IMR-90 (cell line): ENCODE measurements around the gene RGS3. TPM values are rescaled to one million over a fixed set of nuclear protein-coding genes. Genes with fewer than 3 reads are reported as not detected.

ENCODE experiments used
- ATAC-seq: fragments of 200-7000 bp; cut with Tn5 transposase; 2 replicates; pipeline ENCODE4 v1.9.1; 2020; ENCODE audit warnings: low read depth, mild to moderate bottlenecking, moderate library complexity
- BruUV-seq: library from RNA; stranded (reverse); fragments of 400-500 nt; replicated peaks from 2 replicates; lab custom pipeline; 2021; lab: Mats Ljungman, UMichigan
- CTCF ChIA-PET: fragments of 300-600 bp; formaldehyde crosslinking; extraction: SDS; loops from one replicate; lab custom pipeline; 2021; ENCODE audit warnings: antibody characterized with exemption; lab: Yijun Ruan, JAX
- POLR2A ChIA-PET: fragments of 300-600 bp; sonication (Branson Sonifier 250); formaldehyde crosslinking; loops from one replicate; lab custom pipeline; 2022; ENCODE audit warnings: antibody characterized with exemption; ENCODE audit not compliant: unreplicated experiment; lab: Charles Lee
- DNase-seq: peaks from one replicate; pipeline ENCODE4 v3.0.0; 2013
- H2AFZ ChIP-seq: replicated peaks from 2 replicates; pipeline ENCODE3; 2013; ENCODE audit warnings: low read length, mild to moderate bottlenecking; ENCODE audit not compliant: poor library complexity
- H2AK5ac ChIP-seq: 2 replicates; pipeline ENCODE4 v1.6.1; 2013; ENCODE audit warnings: low read depth, low read length, inconsistent platforms
- H2AK9ac ChIP-seq: replicated peaks from 2 replicates; pipeline ENCODE3; 2013; ENCODE audit warnings: mild to moderate bottlenecking, low read depth, low read length, moderate library complexity; ENCODE audit not compliant: poor library complexity
- H2BK120ac ChIP-seq: 2 replicates; pipeline ENCODE4 v1.6.1; 2013; ENCODE audit warnings: low read depth, low read length, inconsistent platforms
- H2BK15ac ChIP-seq: 3 replicates; pipeline ENCODE4 v1.6.1; 2013; ENCODE audit warnings: low read depth, low read length, inconsistent platforms
- H2BK20ac ChIP-seq: 2 replicates; pipeline ENCODE4 v1.6.1; 2013; ENCODE audit warnings: low read depth, mild to moderate bottlenecking, inconsistent platforms, low read length, moderate library complexity
- H2BK5ac ChIP-seq: 2 replicates; pipeline ENCODE4 v1.6.1; 2013; ENCODE audit warnings: mild to moderate bottlenecking, low read depth, low read length, inconsistent platforms; ENCODE audit not compliant: poor library complexity, severe bottlenecking
- H3K14ac ChIP-seq: replicated peaks from 2 replicates; pipeline ENCODE4 v1.6.1; 2013; ENCODE audit warnings: low read depth, low read length, inconsistent platforms
- H3K18ac ChIP-seq: 2 replicates; pipeline ENCODE4 v1.6.1; 2013; ENCODE audit warnings: low read depth, low read length, control low read depth
- H3K23ac ChIP-seq: 2 replicates; pipeline ENCODE4 v1.6.1; 2013; ENCODE audit warnings: low read depth, low read length, inconsistent platforms
- H3K27ac ChIP-seq: 2 replicates; pipeline ENCODE4 v1.5.1; 2013; ENCODE audit warnings: mild to moderate bottlenecking, control low read depth, low read length; ENCODE audit not compliant: insufficient read depth
- H3K27me3 ChIP-seq: 2 replicates; pipeline ENCODE4 v1.6.1; 2013; ENCODE audit warnings: low read length; ENCODE audit not compliant: control insufficient read depth, insufficient read depth
- H3K36me3 ChIP-seq: 2 replicates; pipeline ENCODE4 v1.6.1; 2013; ENCODE audit warnings: low read length, mixed read lengths; ENCODE audit not compliant: control insufficient read depth, insufficient read depth
- H3K4ac ChIP-seq: 2 replicates; pipeline ENCODE4 v1.6.1; 2013; ENCODE audit warnings: low read depth, low read length, inconsistent platforms
- H3K4me1 ChIP-seq: 2 replicates; pipeline ENCODE4 v1.6.1; 2013; ENCODE audit warnings: low read length, mixed read lengths; ENCODE audit not compliant: control insufficient read depth, insufficient read depth
- H3K4me2 ChIP-seq: 2 replicates; pipeline ENCODE4 v1.6.1; 2013; ENCODE audit warnings: low read depth, mild to moderate bottlenecking, control low read depth, low read length, moderate library complexity
- H3K4me3 ChIP-seq: 2 replicates; pipeline ENCODE4 v1.5.1; 2013; ENCODE audit warnings: low read depth, mild to moderate bottlenecking, control low read depth, low read length, moderate library complexity; ENCODE audit not compliant: insufficient read depth
- H3K56ac ChIP-seq: 2 replicates; pipeline ENCODE4 v1.6.1; 2013; ENCODE audit warnings: low read length, inconsistent platforms; ENCODE audit not compliant: insufficient read depth; ENCODE audit errors: extremely low read depth
- H3K79me1 ChIP-seq, 2 experiments: 2 replicates each; pipeline ENCODE4 v1.6.1; 2013; ENCODE audit warnings: low read length in 2 of 2, inconsistent platforms in 1 of 2, low read depth in 1 of 2
- H3K9ac ChIP-seq: 2 replicates; pipeline ENCODE4 v1.6.1; 2013; ENCODE audit warnings: low read depth, low read length, control low read depth
- H3K9me1 ChIP-seq: 2 replicates; pipeline ENCODE4 v1.6.1; 2013; ENCODE audit warnings: low read length, inconsistent platforms; ENCODE audit not compliant: insufficient read depth
- H3K9me3 ChIP-seq: 2 replicates; pipeline ENCODE4 v1.6.1; 2013; ENCODE audit warnings: low read length; ENCODE audit not compliant: control insufficient read depth, insufficient read depth
- H4K20me1 ChIP-seq: 2 replicates; pipeline ENCODE4 v1.6.1; 2013; ENCODE audit warnings: low read length, inconsistent platforms; ENCODE audit not compliant: insufficient read depth
- H4K5ac ChIP-seq: 2 replicates; pipeline ENCODE4 v1.6.1; 2013; ENCODE audit warnings: mild to moderate bottlenecking, low read depth, low read length, control low read depth
- H4K8ac ChIP-seq, 2 experiments: 2 replicates each; pipeline ENCODE4 v1.6.1; 2013; ENCODE audit warnings: low read depth in 2 of 2, low read length in 2 of 2, control low read depth in 1 of 2, inconsistent platforms in 1 of 2
- H4K91ac ChIP-seq: 2 replicates; pipeline ENCODE4 v1.6.1; 2013; ENCODE audit warnings: low read depth, low read length, inconsistent platforms; ENCODE audit not compliant: insufficient read depth
- BHLHE40 ChIP-seq: fragments of 150-350 bp; IDR thresholded peaks from 2 replicates; pipeline ENCODE4 v1.6.1; 2016; ENCODE audit warnings: mild to moderate bottlenecking, low read depth, low read length
- CHD1 ChIP-seq: IDR thresholded peaks from 2 replicates; pipeline ENCODE4 v1.6.1; 2012; ENCODE audit warnings: low read depth, low read length, improper control_type of control experiment
- FOS ChIP-seq: fragments of 150-350 bp; IDR thresholded peaks from 2 replicates; pipeline ENCODE4 v1.6.1; 2016; ENCODE audit warnings: low read depth, low read length
- POLR2A ChIP-seq: IDR thresholded peaks from 2 replicates; pipeline ENCODE4 v1.6.1; 2012; ENCODE audit warnings: mild to moderate bottlenecking, low read depth, low read length
- WGBS, 2 experiments: methylation state at CpG; one replicate each; pipeline versions ENCODE4 v1.1.5 to v1.1.7; 2013; ENCODE audit warnings: missing lambda C conversion rate in 2 of 2; ENCODE audit not compliant: insufficient read length in 1 of 2; ENCODE audit errors: extremely low coverage in 2 of 2; 5-methylcytosine and 5-hydroxymethylcytosine counted together
- dilution Hi-C: fragments of 300-500 bp; cut with HindIII; formaldehyde crosslinking; loops from one replicate; pipeline ENCODE4 v1.14.3; 2018; ENCODE audit warnings: low sequenced_read_pairs; ENCODE audit not compliant: unreplicated experiment
- in situ Hi-C: fragments of 300-500 bp; cut with MboI; formaldehyde crosslinking; loops from 3 replicates; pipeline ENCODE4 v1.14.3; 2019; ENCODE audit warnings: low sequenced_read_pairs, inconsistent platforms, mixed read lengths
- intact Hi-C: fragments of 100-400 bp; cut with micrococcal nuclease; formaldehyde crosslinking; loops from 2 replicates; pipeline ENCODE4 v1.10.0; 2022
- polyA plus RNA-seq, 3 experiments: library from polyadenylated mRNA; depleted of rRNA; stranded (reverse); fragments of >200 nt; gene quantifications; 2 replicates each; pipeline ENCODE4 v1.2.3, GENCODE V29; 2012; ENCODE audit warnings: low replicate concordance in 1 of 3
- total RNA-seq: library from RNA; depleted of rRNA; stranded (reverse); fragments of >200 nt; gene quantifications from 2 replicates; pipeline ENCODE4 v1.2.3, GENCODE V29; 2012

Gene RGS3
- total and polyA plus RNA-seq, 2 of the 4 experiments (the other 2 are of a cell fraction), result 51.8 to 65.6 TPM

GRCh38 chr9:113631137-113631765 lies 167.7 kb downstream of the RGS3 start (continued):
- no peak for TF ChIP-seq FOS

GRCh38 chr9:113631871-113632665 lies 168.5 kb downstream of the RGS3 start:
- H3K4me1 ChIP-seq, result peaks cover 43% of the 10 kb centered on the region
- H2AFZ ChIP-seq, result peak overlapping the region; percentile 19
- H4K8ac ChIP-seq, result peak overlapping the region in 1 of 2 experiments; percentile 21; a peak in 1 of 4 replicates
- DNase-seq (no peak), ATAC-seq (no peak; the same call in 1 of the 2 replicates)
- no peak overlapping the region for H3K56ac ChIP-seq
- 0 out of 4 replicates have a peak, but pooled peaks cover 0 to 2% of the 10 kb centered on the region in 2 experiments for H3K79me1 ChIP-seq
- in situ Hi-C loops (no loop called here), intact Hi-C loops (no loop called here), dilution Hi-C loops (no loop called here)
- no peak overlapping the region for H3K9ac ChIP-seq
- H3K27ac ChIP-seq, result no peak overlapping the region
- 0 out of 2 replicates have a peak overlapping the region, but pooled peaks have one; percentile 1 for H3K4me2 ChIP-seq
- H2AK9ac ChIP-seq, result no peak overlapping the region
- BruUV-seq, result no TSS peak
- peak overlapping the region; percentile 48; the same call in 1 of the 2 replicates for H2BK20ac ChIP-seq
- no peaks in the 10 kb centered on the region for H4K20me1 ChIP-seq
- no peaks in the 10 kb centered on the region for H3K27me3 ChIP-seq
- H3K23ac ChIP-seq, result peak overlapping the region; percentile 81; the same call in 1 of the 2 replicates
- peak overlapping the region; percentile 38; the same call in 1 of the 2 replicates for H4K91ac ChIP-seq
- H3K9me3 ChIP-seq, result no peaks in the 10 kb centered on the region
- peak overlapping the region; percentile 21; the same call in 1 of the 3 replicates for H2BK15ac ChIP-seq
- peak; percentile 65 for TF ChIP-seq BHLHE40
- TF ChIP-seq POLR2A, result no peak
- no peak for TF ChIP-seq CHD1
- H3K14ac ChIP-seq, result peak overlapping the region; percentile 10; the same call in 1 of the 2 replicates
- H3K4ac ChIP-seq, result peak overlapping the region; percentile 53
- H2AK5ac ChIP-seq, result peak overlapping the region; percentile 68
- CTCF ChIA-PET, result no interaction called here
- no peak overlapping the region for H4K5ac ChIP-seq
- H3K9me1 ChIP-seq, result peaks cover 28% of the 10 kb centered on the region
- no peaks in the 10 kb centered on the region for H3K36me3 ChIP-seq
- POLR2A ChIA-PET, result no interaction called here
- H3K4me3 ChIP-seq, result no peak overlapping the region
- no peak overlapping the region for H2BK5ac ChIP-seq
- 32% methylated on average over 4 of the region's 8 CpGs; no CpG with 5 or more reads in 1 of the 2 experiments for WGBS, 2 experiments
- H2BK120ac ChIP-seq, result peak overlapping the region; percentile 63
- H3K18ac ChIP-seq, result peak overlapping the region; percentile 71; the same call in 1 of the 2 replicates
